Testis (tissue), 2 donors: ENCODE results near the gene DIDO1.

ENCODE experiments used
- POLR2A ChIP-seq: fragments of 450-650 bp; IDR thresholded peaks from one replicate; pipeline ENCODE4 v1.6.1; 2017; ENCODE audit warnings: antibody characterized with exemption, mild to moderate bottlenecking, moderate library complexity
- TF ChIP-seq, protein P1 (sequence below), 3 experiments: fragments of 450-650 bp in 2 of 3; fragments of 200-600 bp in 1 of 3; sonication (generic) in 1 of 3; IDR thresholded peaks; one replicate each; pipeline ENCODE4 v1.5.1; 2016 to 2019; ENCODE audit warnings: antibody characterized with exemption in 3 of 3, mild to moderate bottlenecking in 2 of 3, moderate library complexity in 1 of 3

DNA sequence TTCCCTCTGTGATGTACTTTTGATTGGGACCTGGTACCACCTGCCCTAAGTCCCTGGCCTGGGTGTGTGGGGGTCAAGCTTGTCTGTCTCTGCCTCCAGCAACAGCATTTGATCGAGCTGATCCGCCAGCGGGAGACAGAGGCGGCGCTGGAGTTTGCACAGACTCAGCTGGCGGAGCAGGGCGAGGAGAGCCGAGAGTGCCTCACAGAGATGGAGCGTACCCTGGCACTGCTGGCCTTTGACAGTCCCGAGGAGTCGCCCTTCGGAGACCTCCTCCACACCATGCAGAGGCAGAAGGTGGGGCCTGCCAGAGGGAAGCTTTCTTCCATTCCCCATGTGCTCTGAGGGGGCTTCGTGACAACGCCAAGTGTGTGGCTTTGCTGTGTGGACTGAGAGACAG, 17.1 kb upstream of the DIDO1 start:
- TF ChIP-seq, protein P1, sequence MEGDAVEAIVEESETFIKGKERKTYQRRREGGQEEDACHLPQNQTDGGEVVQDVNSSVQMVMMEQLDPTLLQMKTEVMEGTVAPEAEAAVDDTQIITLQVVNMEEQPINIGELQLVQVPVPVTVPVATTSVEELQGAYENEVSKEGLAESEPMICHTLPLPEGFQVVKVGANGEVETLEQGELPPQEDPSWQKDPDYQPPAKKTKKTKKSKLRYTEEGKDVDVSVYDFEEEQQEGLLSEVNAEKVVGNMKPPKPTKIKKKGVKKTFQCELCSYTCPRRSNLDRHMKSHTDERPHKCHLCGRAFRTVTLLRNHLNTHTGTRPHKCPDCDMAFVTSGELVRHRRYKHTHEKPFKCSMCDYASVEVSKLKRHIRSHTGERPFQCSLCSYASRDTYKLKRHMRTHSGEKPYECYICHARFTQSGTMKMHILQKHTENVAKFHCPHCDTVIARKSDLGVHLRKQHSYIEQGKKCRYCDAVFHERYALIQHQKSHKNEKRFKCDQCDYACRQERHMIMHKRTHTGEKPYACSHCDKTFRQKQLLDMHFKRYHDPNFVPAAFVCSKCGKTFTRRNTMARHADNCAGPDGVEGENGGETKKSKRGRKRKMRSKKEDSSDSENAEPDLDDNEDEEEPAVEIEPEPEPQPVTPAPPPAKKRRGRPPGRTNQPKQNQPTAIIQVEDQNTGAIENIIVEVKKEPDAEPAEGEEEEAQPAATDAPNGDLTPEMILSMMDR (IDR thresholded peaks at IDR 0.05) = no peak
- TF ChIP-seq POLR2A = no peak
